Neural progenitor cell (in vitro differentiated cells): Measurements from ENCODE around the gene VAMP1.

ENCODE experiments used
- EZH2 ChIP-seq: fragments of 200-600 bp; sonication (generic); IDR thresholded peaks from 2 replicates; pipeline ENCODE4 v1.6.1; 2017; ENCODE audit warnings: antibody characterized with exemption, mild to moderate bottlenecking, moderate library complexity
- EZH2phosphoT487 ChIP-seq: fragments of 200-600 bp; sonication (generic); IDR thresholded peaks from 2 replicates; pipeline ENCODE4 v1.6.1; 2017; ENCODE audit warnings: antibody characterized with exemption
- TF ChIP-seq, protein P1 (sequence below): fragments of 200-600 bp; sonication (generic); IDR thresholded peaks from 2 replicates; pipeline ENCODE4 v1.5.1; 2017; ENCODE audit warnings: antibody characterized with exemption, mild to moderate bottlenecking

DNA sequence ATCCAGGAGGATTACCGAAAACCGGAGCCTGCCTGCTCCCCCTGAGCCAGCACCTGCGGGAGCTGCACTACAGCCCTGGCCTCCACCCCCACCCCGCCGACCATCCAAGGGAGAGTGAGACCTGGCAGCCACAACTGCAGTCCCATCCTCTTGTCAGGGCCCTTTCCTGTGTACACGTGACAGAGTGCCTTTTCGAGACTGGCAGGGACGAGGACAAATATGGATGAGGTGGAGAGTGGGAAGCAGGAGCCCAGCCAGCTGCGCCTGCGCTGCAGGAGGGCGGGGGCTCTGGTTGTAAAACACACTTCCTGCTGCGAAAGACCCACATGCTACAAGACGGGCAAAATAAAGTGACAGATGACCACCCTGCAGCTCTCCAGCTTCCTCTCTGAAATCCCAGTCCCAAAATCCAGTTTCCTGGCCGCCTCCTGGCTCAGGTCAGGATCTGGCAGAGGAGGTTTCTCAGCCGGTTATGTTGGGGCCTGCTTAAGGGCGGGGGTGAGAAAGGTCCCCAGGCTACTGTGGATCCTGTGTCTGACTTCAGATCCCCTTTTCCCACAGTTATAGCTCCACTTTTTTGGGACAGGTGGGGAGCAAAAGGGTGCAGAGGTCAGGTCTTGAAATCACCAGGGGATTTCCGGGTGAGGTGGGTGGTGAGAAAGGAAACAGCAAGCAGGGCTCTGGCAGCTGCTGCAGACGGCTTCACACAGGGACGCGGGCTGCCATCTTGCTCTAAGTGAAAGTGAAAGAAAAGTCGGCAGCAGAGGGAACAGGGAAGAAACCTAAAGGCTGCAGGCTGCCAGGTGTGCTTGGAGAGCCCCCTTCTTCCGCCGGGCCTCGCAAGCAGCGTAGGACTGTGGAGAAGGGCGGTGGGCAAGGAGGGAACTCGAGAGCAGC is 18.9 kb downstream of the VAMP1 start, which contains the start of gene TAPBPL:
- no peak for TF ChIP-seq EZH2
- TF ChIP-seq, protein P1, sequence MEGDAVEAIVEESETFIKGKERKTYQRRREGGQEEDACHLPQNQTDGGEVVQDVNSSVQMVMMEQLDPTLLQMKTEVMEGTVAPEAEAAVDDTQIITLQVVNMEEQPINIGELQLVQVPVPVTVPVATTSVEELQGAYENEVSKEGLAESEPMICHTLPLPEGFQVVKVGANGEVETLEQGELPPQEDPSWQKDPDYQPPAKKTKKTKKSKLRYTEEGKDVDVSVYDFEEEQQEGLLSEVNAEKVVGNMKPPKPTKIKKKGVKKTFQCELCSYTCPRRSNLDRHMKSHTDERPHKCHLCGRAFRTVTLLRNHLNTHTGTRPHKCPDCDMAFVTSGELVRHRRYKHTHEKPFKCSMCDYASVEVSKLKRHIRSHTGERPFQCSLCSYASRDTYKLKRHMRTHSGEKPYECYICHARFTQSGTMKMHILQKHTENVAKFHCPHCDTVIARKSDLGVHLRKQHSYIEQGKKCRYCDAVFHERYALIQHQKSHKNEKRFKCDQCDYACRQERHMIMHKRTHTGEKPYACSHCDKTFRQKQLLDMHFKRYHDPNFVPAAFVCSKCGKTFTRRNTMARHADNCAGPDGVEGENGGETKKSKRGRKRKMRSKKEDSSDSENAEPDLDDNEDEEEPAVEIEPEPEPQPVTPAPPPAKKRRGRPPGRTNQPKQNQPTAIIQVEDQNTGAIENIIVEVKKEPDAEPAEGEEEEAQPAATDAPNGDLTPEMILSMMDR: no peak
- no peak for TF ChIP-seq EZH2phosphoT487
